Activated CD4-positive, alpha-beta memory T cell treated with anti-CD3 and anti-CD28 coated beads, Interleukin-2, amount 10 ng/mL, durations not matched to agents 7 days and 5 days (primary cell): Measurements from ENCODE around the gene FOXR1. TPM values are rescaled to one million over a fixed set of nuclear protein-coding genes. Genes with fewer than 3 reads are reported as not detected.

Experiments
- CTCF ChIA-PET: fragments of 350-600 bp; sonication (Branson Sonifier 250); formaldehyde crosslinking; loops from one replicate; lab custom pipeline; 2021; ENCODE audit warnings: antibody characterized with exemption, inconsistent platforms; lab: Charles Lee
- POLR2A ChIA-PET: fragments of 350-600 bp; sonication (Branson Sonifier 250); formaldehyde crosslinking; loops from one replicate; lab custom pipeline; 2021; ENCODE audit warnings: antibody characterized with exemption; lab: Charles Lee
- DNase-seq: peaks from one replicate; pipeline ENCODE4 v3.0.0-alpha.2; 2020
- H3K27ac Mint-ChIP-seq: one replicate; pipeline ENCODE4 v1.8.0; 2021; ENCODE audit warnings: mild to moderate bottlenecking, mixed read lengths
- H3K27me3 Mint-ChIP-seq: one replicate; pipeline ENCODE4 v1.8.0; 2021; ENCODE audit warnings: mixed read lengths
- H3K36me3 Mint-ChIP-seq: one replicate; pipeline ENCODE4 v1.8.0; 2021; ENCODE audit warnings: low read depth, mixed read lengths
- H3K4me1 Mint-ChIP-seq: one replicate; pipeline ENCODE4 v1.8.0; 2021; ENCODE audit warnings: mixed read lengths
- H3K4me3 Mint-ChIP-seq: one replicate; pipeline ENCODE4 v1.8.0; 2021; ENCODE audit warnings: mild to moderate bottlenecking, mixed read lengths
- H3K9me3 Mint-ChIP-seq: one replicate; pipeline ENCODE4 v1.8.0; 2021; ENCODE audit warnings: mixed read lengths
- total RNA-seq, 2 experiments: library from RNA; stranded (reverse); gene quantifications; one replicate each; pipeline ENCODE4 v1.2.3, GENCODE V29; 2021

FOXR1 gene
- total RNA-seq = not detected

- CTCF ChIA-PET = no interaction called here
- H3K27me3 Mint-ChIP-seq = peaks cover 19% of the 10 kb centered on the region
Measured at GRCh38 chr11:118971646-118972045, at the start of gene FOXR1. FOXR1 (plus strand) TSS chr11:118971761; CDS start chr11:118971932, 171 bp downstream.

GRCh38 chr11:118921929-118922744 lies 49.4 kb upstream of the FOXR1 start:
- Mint-ChIP-seq H3K27me3 (no peaks in the 10 kb centered on the region), H3K4me1 (peaks cover 74% of the 10 kb centered on the region), H3K9me3 (no peaks in the 10 kb centered on the region), H3K4me3 (peak overlapping the region; percentile 93), H3K27ac (no peak overlapping the region), H3K36me3 (peaks cover 38% of the 10 kb centered on the region)
- ChIA-PET POLR2A (interaction anchor here (0.6 to 2.8 kb wide), 6 partner anchors 16 to 174 kb away, joined by 3 to 15 read pairs (median 6); partner anchors contain the start of genes CENATAC and DDX6), CTCF (interaction anchor here (0.5 to 11.8 kb wide), 2 partner anchors 10 to 59 kb away, joined by 3 to 270 read pairs; no protein-coding TSS in a partner anchor)
- no peak for DNase-seq

More at GRCh38 chr11:118971646-118972045, at the start of gene FOXR1:
- H3K27ac Mint-ChIP-seq = no peak within 1 kb of the TSS
- no peak for DNase-seq
- POLR2A ChIA-PET = interaction anchor here (0.6 kb wide), 1 partner anchor 1353 kb away, joined by 3 read pairs; no protein-coding TSS in a partner anchor
- no peaks in the 10 kb centered on the region for H3K9me3 Mint-ChIP-seq
- no peaks in the 10 kb centered on the region for H3K4me1 Mint-ChIP-seq
- H3K4me3 Mint-ChIP-seq = no peak within 1 kb of the TSS
- no peaks in the 10 kb centered on the region for H3K36me3 Mint-ChIP-seq

- DNase-seq = no peak
- Mint-ChIP-seq H3K4me1 (peaks cover 74% of the 10 kb centered on the region), H3K4me3 (peak overlapping the region; percentile 93), H3K27ac (peak overlapping the region; percentile 88), H3K36me3 (peaks cover 32% of the 10 kb centered on the region), H3K9me3 (no peaks in the 10 kb centered on the region), H3K27me3 (no peaks in the 10 kb centered on the region)
- POLR2A ChIA-PET = interaction anchor here (0.6 to 3.9 kb wide), 7 partner anchors 17 to 173 kb away, joined by 3 to 39 read pairs (median 8); partner anchors contain the start of genes CENATAC and DDX6
- CTCF ChIA-PET = interaction anchor here (0.5 to 11.8 kb wide), 2 partner anchors 10 to 60 kb away, joined by 3 to 270 read pairs; no protein-coding TSS in a partner anchor
Measured at GRCh38 chr11:118922745-118923627, 48.6 kb upstream of the FOXR1 start.

GRCh38 chr11:118923721-118924587 lies 47.6 kb upstream of the FOXR1 start:
- H3K27ac Mint-ChIP-seq = peak overlapping the region; percentile 88
- DNase-seq = no peak
- H3K9me3 Mint-ChIP-seq = no peaks in the 10 kb centered on the region
- peak overlapping the region; percentile 93 for H3K4me3 Mint-ChIP-seq
- CTCF ChIA-PET = interaction anchor here (0.8 to 11.8 kb wide), 7 partner anchors 11 to 234 kb away, joined by 3 to 270 read pairs (median 3); partner anchors contain the start of gene DDX6
- H3K36me3 Mint-ChIP-seq = peaks cover 32% of the 10 kb centered on the region
- H3K4me1 Mint-ChIP-seq = peaks cover 69% of the 10 kb centered on the region
- POLR2A ChIA-PET = interaction anchor here (1.0 to 3.9 kb wide), 8 partner anchors 29 to 197 kb away, joined by 3 to 39 read pairs (median 4); partner anchors contain the start of genes CENATAC and DDX6
- no peaks in the 10 kb centered on the region for H3K27me3 Mint-ChIP-seq

GRCh38 chr11:118924591-118925585 lies 46.7 kb upstream of the FOXR1 start:
- Mint-ChIP-seq H3K27me3 (no peaks in the 10 kb centered on the region), H3K27ac (peak overlapping the region; percentile 88), H3K4me1 (peaks cover 61% of the 10 kb centered on the region), H3K9me3 (no peaks in the 10 kb centered on the region), H3K36me3 (peaks cover 32% of the 10 kb centered on the region), H3K4me3 (peak overlapping the region; percentile 93)
- POLR2A ChIA-PET = interaction anchor here (0.6 to 3.9 kb wide), 11 partner anchors 15 to 196 kb away, joined by 3 to 39 read pairs (median 3); partner anchors contain the start of genes CXCR5 and DDX6
- CTCF ChIA-PET = interaction anchor here (0.8 to 11.8 kb wide), 14 partner anchors 11 to 235 kb away, joined by 3 to 270 read pairs (median 4); partner anchors contain the start of gene DDX6
- DNase-seq = peak; percentile 61

GRCh38 chr11:118927554-118928100 lies 43.9 kb upstream of the FOXR1 start:
- H3K36me3 Mint-ChIP-seq = peaks cover 26% of the 10 kb centered on the region
- no peak for DNase-seq

GRCh38 chr11:118928101-118928869 lies 43.3 kb upstream of the FOXR1 start:
- peak; percentile 91 for DNase-seq
- Mint-ChIP-seq H3K4me1 (peaks cover 48% of the 10 kb centered on the region), H3K27ac (peak overlapping the region; percentile 92), H3K9me3 (no peaks in the 10 kb centered on the region), H3K27me3 (peaks cover 2% of the 10 kb centered on the region), H3K36me3 (peaks cover 22% of the 10 kb centered on the region), H3K4me3 (peak overlapping the region; percentile 89)
- POLR2A ChIA-PET = interaction anchor here (1.0 to 3.7 kb wide), 7 partner anchors 12 to 235 kb away, joined by 4 to 46 read pairs (median 15); partner anchors contain the start of genes CENATAC and DDX6
- CTCF ChIA-PET = interaction anchor here (1.0 to 11.8 kb wide), 4 partner anchors 16 to 140 kb away, joined by 3 to 270 read pairs (median 12); partner anchors contain the start of gene CXCR5

More at GRCh38 chr11:118927554-118928100, 43.9 kb upstream of the FOXR1 start:
- Mint-ChIP-seq H3K4me3 (peak overlapping the region; percentile 89), H3K27ac (peak overlapping the region; percentile 92), H3K27me3 (peaks cover 2% of the 10 kb centered on the region), H3K9me3 (no peaks in the 10 kb centered on the region), H3K4me1 (peaks cover 52% of the 10 kb centered on the region)
- POLR2A ChIA-PET = interaction anchor here (1.0 to 3.7 kb wide), 4 partner anchors 33 to 137 kb away, joined by 4 to 46 read pairs (median 16); partner anchors contain the start of genes CENATAC and DDX6
- CTCF ChIA-PET = interaction anchor here (11.8 kb wide), 1 partner anchor 15 kb away, joined by 270 read pairs; no protein-coding TSS in a partner anchor

GRCh38 chr11:118928870-118929500 lies 42.6 kb upstream of the FOXR1 start:
- H3K27me3 Mint-ChIP-seq = peaks cover 2% of the 10 kb centered on the region
- peaks cover 15% of the 10 kb centered on the region for H3K36me3 Mint-ChIP-seq
- H3K4me1 Mint-ChIP-seq = peaks cover 41% of the 10 kb centered on the region
- no peak for DNase-seq
- peak overlapping the region; percentile 89 for H3K4me3 Mint-ChIP-seq
- no peaks in the 10 kb centered on the region for H3K9me3 Mint-ChIP-seq
- POLR2A ChIA-PET = interaction anchor here (1.0 to 3.7 kb wide), 9 partner anchors 12 to 236 kb away, joined by 4 to 46 read pairs (median 14); partner anchors contain the start of genes CENATAC and DDX6
- peak overlapping the region; percentile 92 for H3K27ac Mint-ChIP-seq
- CTCF ChIA-PET = interaction anchor here (1.0 to 11.8 kb wide), 7 partner anchors 16 to 239 kb away, joined by 3 to 270 read pairs (median 12); partner anchors contain the start of genes CXCR5 and DDX6

GRCh38 chr11:118929501-118930093 lies 42.0 kb upstream of the FOXR1 start:
- Mint-ChIP-seq H3K4me1 (peaks cover 38% of the 10 kb centered on the region), H3K36me3 (peaks cover 9% of the 10 kb centered on the region), H3K27me3 (peaks cover 2% of the 10 kb centered on the region), H3K27ac (peak overlapping the region; percentile 92), H3K4me3 (peak overlapping the region; percentile 89), H3K9me3 (no peaks in the 10 kb centered on the region)
- DNase-seq = peak; percentile 80
- ChIA-PET CTCF (interaction anchor here (0.5 to 11.8 kb wide), 29 partner anchors 10 to 1750 kb away, joined by 3 to 270 read pairs (median 4); partner anchors contain the start of gene DDX6), POLR2A (interaction anchor here (0.7 to 3.7 kb wide), 15 partner anchors 11 to 240 kb away, joined by 3 to 46 read pairs (median 5); partner anchors contain the start of genes CENATAC, DDX6, RPS25 and TRAPPC4)
